ENCODE measurements around the gene ROPN1.

DNA sequence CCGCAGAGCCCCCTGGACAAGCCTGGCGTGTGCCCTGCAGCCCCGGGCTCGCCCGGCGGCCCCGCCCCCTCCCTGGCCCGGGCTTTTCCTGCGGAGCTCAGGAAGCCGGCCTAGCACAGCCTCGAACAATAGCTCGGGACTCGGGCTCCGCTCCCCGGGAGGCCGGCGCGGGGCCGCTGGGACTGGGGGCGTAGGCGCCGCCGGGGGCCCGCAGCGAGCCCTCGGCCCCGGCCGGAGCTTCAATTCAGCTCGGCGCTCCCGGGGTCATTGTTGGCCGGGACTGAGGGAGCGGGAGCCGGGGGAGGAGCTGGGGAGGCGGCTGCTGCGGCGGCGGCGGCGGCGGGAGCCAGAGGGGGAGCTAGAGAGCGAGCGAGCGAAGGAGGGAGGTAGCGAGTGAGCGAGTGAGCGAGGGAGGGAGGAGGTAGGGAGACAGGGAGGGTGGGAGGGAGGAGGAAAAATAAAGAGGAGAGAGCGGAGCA, 41.0 kb upstream of the ROPN1 start:
- TF ChIP-seq POLR2A (IDR thresholded peaks at IDR 0.05) = no peak
- TF ChIP-seq, protein P1, sequence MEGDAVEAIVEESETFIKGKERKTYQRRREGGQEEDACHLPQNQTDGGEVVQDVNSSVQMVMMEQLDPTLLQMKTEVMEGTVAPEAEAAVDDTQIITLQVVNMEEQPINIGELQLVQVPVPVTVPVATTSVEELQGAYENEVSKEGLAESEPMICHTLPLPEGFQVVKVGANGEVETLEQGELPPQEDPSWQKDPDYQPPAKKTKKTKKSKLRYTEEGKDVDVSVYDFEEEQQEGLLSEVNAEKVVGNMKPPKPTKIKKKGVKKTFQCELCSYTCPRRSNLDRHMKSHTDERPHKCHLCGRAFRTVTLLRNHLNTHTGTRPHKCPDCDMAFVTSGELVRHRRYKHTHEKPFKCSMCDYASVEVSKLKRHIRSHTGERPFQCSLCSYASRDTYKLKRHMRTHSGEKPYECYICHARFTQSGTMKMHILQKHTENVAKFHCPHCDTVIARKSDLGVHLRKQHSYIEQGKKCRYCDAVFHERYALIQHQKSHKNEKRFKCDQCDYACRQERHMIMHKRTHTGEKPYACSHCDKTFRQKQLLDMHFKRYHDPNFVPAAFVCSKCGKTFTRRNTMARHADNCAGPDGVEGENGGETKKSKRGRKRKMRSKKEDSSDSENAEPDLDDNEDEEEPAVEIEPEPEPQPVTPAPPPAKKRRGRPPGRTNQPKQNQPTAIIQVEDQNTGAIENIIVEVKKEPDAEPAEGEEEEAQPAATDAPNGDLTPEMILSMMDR (IDR thresholded peaks at IDR 0.05) = peak; percentile 50 to 73 (median 66)

Data from right lobe of liver (tissue), 4 donors.